H1 (cell line): ENCODE results near the gene CTU1. TPM values are rescaled to one million over a fixed set of nuclear protein-coding genes. Genes with fewer than 3 reads are reported as not detected.
A peak's percentile ranks its signal among the peaks of the same experiment; 100 is the strongest.

Source experiments
- CTCF ChIA-PET: fragments of 300-600 bp; sonication (Branson Sonifier 250); formaldehyde crosslinking; loops from one replicate; lab custom pipeline; 2021; ENCODE audit not compliant: partially characterized antibody; lab: Charles Lee
- POLR2A ChIA-PET: fragments of 300-600 bp; sonication (Branson Sonifier 250); formaldehyde crosslinking; loops from one replicate; lab custom pipeline; 2021; ENCODE audit warnings: inconsistent platforms; ENCODE audit not compliant: partially characterized antibody; lab: Charles Lee
- DNase-seq, 2 experiments: peaks; one replicate each; pipeline versions ENCODE4 v3.0.0 to v3.0.0-alpha.2; 2010 to 2022; ENCODE audit warnings: low spot score in 2 of 2, low read depth in 1 of 2, mixed read lengths in 1 of 2
- FAIRE-seq: peaks from 2 replicates; lab custom pipeline; 2011; peaks lifted over from hg19 to GRCh38; lab: Jason Lieb, UNC
- H2AFZ ChIP-seq: 2 replicates; pipeline ENCODE4 v1.8.1; 2012; ENCODE audit warnings: low read length, inconsistent platforms
- H2AK5ac ChIP-seq: 2 replicates; pipeline ENCODE4 v1.6.1; 2013; ENCODE audit warnings: low read depth, low read length
- H2BK120ac ChIP-seq: replicated peaks from 2 replicates; pipeline ENCODE3; 2013; ENCODE audit warnings: low read depth, low read length, inconsistent platforms
- H2BK12ac ChIP-seq: 2 replicates; pipeline ENCODE4 v1.6.1; 2013; ENCODE audit warnings: low read depth, low read length
- H2BK15ac ChIP-seq: 2 replicates; pipeline ENCODE4 v1.6.1; 2013; ENCODE audit warnings: low read length
- H2BK20ac ChIP-seq: 2 replicates; pipeline ENCODE4 v1.6.1; 2013; ENCODE audit warnings: low read length
- H2BK5ac ChIP-seq: 2 replicates; pipeline ENCODE4 v1.6.1; 2013; ENCODE audit warnings: low read depth, low read length
- H3K14ac ChIP-seq: 2 replicates; pipeline ENCODE4 v1.6.1; 2013; ENCODE audit warnings: inconsistent platforms; ENCODE audit not compliant: insufficient read length
- H3K18ac ChIP-seq: 2 replicates; pipeline ENCODE4 v1.6.1; 2013; ENCODE audit warnings: low read length; ENCODE audit errors: extremely low read depth
- H3K23ac ChIP-seq: 2 replicates; pipeline ENCODE4 v1.6.1; 2013; ENCODE audit warnings: inconsistent platforms; ENCODE audit not compliant: insufficient read length
- H3K23me2 ChIP-seq: 2 replicates; pipeline ENCODE4 v1.6.1; 2013; ENCODE audit warnings: low read depth, low read length
- H3K27ac ChIP-seq: 2 replicates; pipeline ENCODE4 v1.6.1; 2011; ENCODE audit warnings: low read depth, low read length, inconsistent platforms
- H3K27me3 ChIP-seq, 4 experiments: replicated peaks in 1 of 4; 1 replicate in 1 of 4; 2 replicates in 3 of 4; pipeline versions ENCODE4 v1.6.1 to v1.8.1; 2011 to 2013; ENCODE audit warnings: low read length in 3 of 4, mild to moderate bottlenecking in 3 of 4, inconsistent platforms in 2 of 4, mixed read lengths in 2 of 4, moderate library complexity in 1 of 4; ENCODE audit not compliant: control insufficient read depth in 3 of 4, insufficient read depth in 3 of 4; ENCODE audit errors: extremely low read depth in 1 of 4
- H3K36me3 ChIP-seq, 4 experiments: 2 replicates each; pipeline versions ENCODE4 v1.6.1 to v1.8.1; 2011 to 2013; ENCODE audit warnings: mild to moderate bottlenecking in 4 of 4, low read length in 3 of 4, moderate library complexity in 2 of 4, control low read depth in 1 of 4, inconsistent platforms in 1 of 4; ENCODE audit not compliant: insufficient read depth in 4 of 4, control insufficient read depth in 2 of 4
- H3K4ac ChIP-seq: replicated peaks from 2 replicates; pipeline ENCODE3; 2013; ENCODE audit warnings: low read length, low read depth, mixed read lengths, inconsistent platforms; ENCODE audit not compliant: insufficient read length
- H3K4me1 ChIP-seq, 4 experiments: replicated peaks in 1 of 4; 1 replicate in 1 of 4; 2 replicates in 3 of 4; pipeline versions ENCODE4 v1.6.1 to v1.8.1; 2011 to 2013; ENCODE audit warnings: low read length in 3 of 4, inconsistent platforms in 2 of 4, mixed read lengths in 1 of 4; ENCODE audit not compliant: insufficient read depth in 4 of 4, control insufficient read depth in 3 of 4
- H3K4me2 ChIP-seq, 2 experiments: 2 replicates each; pipeline versions ENCODE4 v1.6.1 to v1.8.1; 2011 to 2013; ENCODE audit warnings: low read depth in 2 of 2, low read length in 2 of 2, control low read depth in 1 of 2, inconsistent platforms in 1 of 2, mild to moderate bottlenecking in 1 of 2; ENCODE audit not compliant: insufficient read depth in 1 of 2
- H3K4me3 ChIP-seq, 4 experiments: fragments of 200-600, 300-600 bp in 1 of 4; sonication (generic), shearing (Covaris generic), sonication (Bioruptor Twin) in 1 of 4; 2 replicates each; pipeline versions ENCODE4 v1.5.1 to v1.8.1; 2011 to 2016; ENCODE audit warnings: low read length in 4 of 4, low read depth in 3 of 4, control low read depth in 2 of 4, inconsistent platforms in 2 of 4, mild to moderate bottlenecking in 2 of 4, mixed read lengths in 1 of 4, moderate library complexity in 1 of 4; ENCODE audit not compliant: insufficient read depth in 2 of 4; ENCODE audit errors: extremely low read depth in 1 of 4
- H3K56ac ChIP-seq: replicated peaks from 2 replicates; pipeline ENCODE3; 2013; ENCODE audit warnings: low read depth, mild to moderate bottlenecking, mixed read lengths, low read length, inconsistent platforms; ENCODE audit not compliant: insufficient read length
- H3K79me1 ChIP-seq: 2 replicates; pipeline ENCODE4 v1.6.1; 2013; ENCODE audit warnings: low read depth, low read length, control low read depth
- H3K79me2 ChIP-seq, 2 experiments: 2 replicates each; pipeline versions ENCODE4 v1.6.1 to v1.8.1; 2012 to 2013; ENCODE audit warnings: low read length in 2 of 2, mild to moderate bottlenecking in 2 of 2, inconsistent platforms in 1 of 2; ENCODE audit not compliant: insufficient read depth in 2 of 2, control insufficient read depth in 1 of 2
- H3K9ac ChIP-seq, 4 experiments: replicated peaks in 1 of 4; 1 replicate in 1 of 4; 2 replicates in 3 of 4; pipeline versions ENCODE4 v1.6.1 to v1.8.1; 2011 to 2013; ENCODE audit warnings: low read depth in 3 of 4, low read length in 3 of 4, control low read depth in 2 of 4, mild to moderate bottlenecking in 2 of 4, moderate library complexity in 2 of 4, inconsistent platforms in 1 of 4; ENCODE audit errors: extremely low read depth in 1 of 4
- H3K9me3 ChIP-seq, 2 experiments: 2 replicates each; pipeline versions ENCODE4 v1.6.1 to v1.8.1; 2012 to 2013; ENCODE audit warnings: mild to moderate bottlenecking in 2 of 2, moderate library complexity in 2 of 2, control low read depth in 1 of 2, inconsistent platforms in 1 of 2, low read depth in 1 of 2, low read length in 1 of 2, mixed read lengths in 1 of 2; ENCODE audit not compliant: insufficient read depth in 2 of 2
- H4K20me1 ChIP-seq, 2 experiments: replicated peaks in 1 of 2; 2 replicates each; pipeline versions ENCODE3 to v1.8.1; 2011 to 2013; ENCODE audit warnings: inconsistent platforms in 2 of 2, low read length in 2 of 2, mild to moderate bottlenecking in 1 of 2; ENCODE audit not compliant: insufficient read depth in 2 of 2, control insufficient read depth in 1 of 2
- H4K5ac ChIP-seq: 2 replicates; pipeline ENCODE4 v1.6.1; 2013; ENCODE audit warnings: low read length, low read depth, mixed read lengths, inconsistent platforms; ENCODE audit not compliant: insufficient read length
- H4K8ac ChIP-seq: 2 replicates; pipeline ENCODE4 v1.8.0; 2013; ENCODE audit warnings: mild to moderate bottlenecking, moderate library complexity, low read length, inconsistent platforms; ENCODE audit not compliant: insufficient read depth; ENCODE audit errors: extremely low read depth
- H4K91ac ChIP-seq: replicated peaks from 2 replicates; pipeline ENCODE3; 2013; ENCODE audit warnings: low read length, mixed read lengths, inconsistent platforms; ENCODE audit not compliant: insufficient read length
- CBX8 ChIP-seq: fragments of 300-800, 300-1000 bp; sonication (generic); IDR thresholded peaks from 2 replicates; pipeline ENCODE4 v1.7.1; 2016; ENCODE audit warnings: low read depth, low read length, borderline replicate concordance
- CEBPB ChIP-seq: IDR thresholded peaks from 2 replicates; pipeline ENCODE4 v1.6.1; 2012; ENCODE audit warnings: low read depth, low read length
- CHD2 ChIP-seq: IDR thresholded peaks from 2 replicates; pipeline ENCODE4 v1.6.1; 2012; ENCODE audit warnings: low read length, improper control_type of control experiment
- CTBP2 ChIP-seq: IDR thresholded peaks from 2 replicates; pipeline ENCODE4 v1.7.0; 2011; ENCODE audit warnings: borderline replicate concordance, mild to moderate bottlenecking, moderate library complexity, mixed read lengths, low read length; ENCODE audit not compliant: insufficient read depth, insufficient read length
- HDAC2 ChIP-seq, 2 experiments: fragments of 300-600 bp in 1 of 2; sonication (generic) in 1 of 2; IDR thresholded peaks; 2 replicates each; pipeline ENCODE4 v1.6.1; 2011 to 2012; ENCODE audit warnings: low read depth in 2 of 2, low read length in 2 of 2, mild to moderate bottlenecking in 2 of 2, moderate library complexity in 2 of 2, borderline replicate concordance in 1 of 2, inconsistent platforms in 1 of 2
- KDM5A ChIP-seq: fragments of 200-600 bp; IDR thresholded peaks from 2 replicates; pipeline ENCODE4 v1.7.1; 2012; ENCODE audit warnings: mild to moderate bottlenecking, low read length, inconsistent platforms, mixed read lengths
- MAFK ChIP-seq: IDR thresholded peaks from 2 replicates; pipeline ENCODE4 v1.6.1; 2012; ENCODE audit warnings: low read depth, mild to moderate bottlenecking, improper control_type of control experiment, low read length
- NRF1 ChIP-seq: IDR thresholded peaks from 2 replicates; pipeline ENCODE4 v1.6.1; 2011; ENCODE audit warnings: mild to moderate bottlenecking, low read depth, low read length, improper control_type of control experiment
- POU5F1 ChIP-seq: IDR thresholded peaks from 2 replicates; pipeline ENCODE4 v1.6.1; 2011; ENCODE audit warnings: low read depth, mild to moderate bottlenecking, low read length, moderate library complexity
- SAP30 ChIP-seq: fragments of 300-600 bp; sonication (generic); IDR thresholded peaks from 2 replicates; pipeline ENCODE4 v1.7.1; 2012; ENCODE audit warnings: low read length, moderate library complexity, mild to moderate bottlenecking, inconsistent platforms; ENCODE audit not compliant: insufficient read depth, insufficient replicate concordance
- SIN3A ChIP-seq, 2 experiments: IDR thresholded peaks in 1 of 2; conservative IDR thresholded peaks in 1 of 2; 2 replicates each; pipeline ENCODE4 v1.6.1; 2011 to 2012; ENCODE audit warnings: low read length in 2 of 2, improper control_type of control experiment in 1 of 2, low read depth in 1 of 2, mild to moderate bottlenecking in 1 of 2
- TEAD4 ChIP-seq: IDR thresholded peaks from 2 replicates; pipeline ENCODE4 v1.6.1; 2012; ENCODE audit warnings: low read depth, low read length, inconsistent platforms, mixed read lengths
- WGBS, 2 experiments: shearing (Covaris generic) in 1 of 2; methylation state at CpG; one replicate each; pipeline versions ENCODE4 v1.1.6 to v1.1.7; 2013 to 2015; ENCODE audit warnings: low lambda C conversion rate in 2 of 2, mixed read lengths in 2 of 2, inconsistent platforms in 1 of 2, low coverage in 1 of 2, missing lambda C conversion rate in 1 of 2; ENCODE audit not compliant: insufficient replicate concordance in 2 of 2, insufficient coverage in 1 of 2, insufficient read length in 1 of 2; ENCODE audit errors: extremely low coverage in 1 of 2, missing lambda C conversion rate in 1 of 2; 5-methylcytosine and 5-hydroxymethylcytosine counted together
- polyA plus RNA-seq, 7 experiments: library from polyadenylated mRNA; depleted of rRNA in 3 of 7; stranded (reverse) in 5 of 7; unstranded in 2 of 7; fragments of >200 nt in 5 of 7; fragments of 200-250 nt in 2 of 7; gene quantifications; 1 replicate in 5 of 7; 2 replicates in 1 of 7; 4 replicates in 1 of 7; pipeline versions ENCODE4 v1.2.1 to v1.2.3, GENCODE V29; 2011 to 2013; ENCODE audit warnings: missing spikeins in 2 of 7, mixed read lengths in 2 of 7
- total RNA-seq: library from RNA; stranded (reverse); fragmentation: NEBNext Ultra II Directional; extraction: Animal tissue kit (Norgen Biotek cat#: 25700); gene quantifications from 2 replicates; pipeline ENCODE4 v1.2.1, GENCODE V29; 2021
- TF ChIP-seq, protein P1 (sequence below): IDR thresholded peaks from 2 replicates; pipeline ENCODE4 v1.6.1; 2011; ENCODE audit warnings: low read depth, mild to moderate bottlenecking, low read length; ENCODE audit not compliant: insufficient read depth

Gene CTU1
- total and polyA plus RNA-seq, 2 of the 8 experiments (the other 6 are each of a cell fraction or from before 2014, with no cell fraction given): 4.6 to 7.2 TPM

DNA sequence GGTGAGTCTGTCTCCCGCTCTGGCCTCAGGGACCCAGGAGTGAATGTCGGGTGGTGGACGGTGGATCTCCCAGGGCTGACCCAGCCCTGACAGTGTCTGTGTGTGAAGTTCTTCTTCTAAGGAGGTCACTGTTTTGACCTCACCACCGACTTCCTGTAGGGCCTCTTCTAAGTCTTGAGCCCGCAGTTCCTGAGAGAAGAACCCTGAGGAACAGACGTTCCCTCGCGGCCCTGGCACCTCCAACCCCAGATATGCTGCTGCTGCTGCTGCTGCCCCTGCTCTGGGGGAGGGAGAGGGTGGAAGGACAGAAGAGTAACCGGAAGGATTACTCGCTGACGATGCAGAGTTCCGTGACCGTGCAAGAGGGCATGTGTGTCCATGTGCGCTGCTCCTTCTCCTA is 33.9 kb upstream of the CTU1 start, which contains the start of gene SIGLEC7:
TSS of gene SIGLEC7 (plus strand) at position 183 of the 400 bp plus-strand sequence. CDS start at position 252, 69 bp downstream.
- ChIA-PET CTCF (interaction anchor here (4.0 kb wide), 1 partner anchor 15 kb away, joined by 21 read pairs; no protein-coding TSS in a partner anchor), POLR2A (no interaction called here)
- H3K9me3 ChIP-seq: no peaks in the 10 kb centered on the region
- DNase-seq (no peak), FAIRE-seq (no peak)
- no peak for TF ChIP-seq NRF1
- TF ChIP-seq TEAD4: no peak
- TF ChIP-seq POU5F1: no peak
- no peak for TF ChIP-seq CTBP2
- no peak for TF ChIP-seq CBX8
- no peak for TF ChIP-seq HDAC2 (IDR thresholded peaks at IDR 0.05; ENCODE audit: borderline replicate concordance in 1 of 2, low read depth in 2 of 2, low read length in 2 of 2)
- no peak for TF ChIP-seq MAFK
- no peak for TF ChIP-seq CHD2
- TF ChIP-seq KDM5A: no peak
- no peak for TF ChIP-seq CEBPB
- TF ChIP-seq, protein P1, sequence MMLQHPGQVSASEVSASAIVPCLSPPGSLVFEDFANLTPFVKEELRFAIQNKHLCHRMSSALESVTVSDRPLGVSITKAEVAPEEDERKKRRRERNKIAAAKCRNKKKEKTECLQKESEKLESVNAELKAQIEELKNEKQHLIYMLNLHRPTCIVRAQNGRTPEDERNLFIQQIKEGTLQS: no peak
- no peak for TF ChIP-seq SAP30
- TF ChIP-seq SIN3A (conservative IDR thresholded peaks at IDR 0.05 in 1 of 2, IDR thresholded peaks at IDR 0.05 in 1 of 2; ENCODE audit: low read depth in 1 of 2, low read length in 2 of 2): no peak
- no peak within 1 kb of the TSS for H4K5ac ChIP-seq
- H3K4me1 ChIP-seq: peaks cover 6 to 14% (median 8%) of the 10 kb centered on the region in 4 experiments; a peak in 5 of 7 replicates
- no peak within 1 kb of the TSS for H2BK12ac ChIP-seq
- no peak within 1 kb of the TSS for H2BK20ac ChIP-seq
- no peak within 1 kb of the TSS for H2BK120ac ChIP-seq
- no peak within 1 kb of the TSS for H3K9ac ChIP-seq
- no peak within 1 kb of the TSS for H2AK5ac ChIP-seq
- no peak within 1 kb of the TSS for H3K56ac ChIP-seq
- H3K18ac ChIP-seq: no peak within 1 kb of the TSS
- H3K4ac ChIP-seq: no peak within 1 kb of the TSS
- no peaks in the 10 kb centered on the region for H3K23me2 ChIP-seq
- H3K4me3 ChIP-seq: no peak within 1 kb of the TSS
- H3K36me3 ChIP-seq: no peaks in the 10 kb centered on the region
- WGBS, 2 experiments: 90% methylated on average over 11 of the region's 14 CpGs; no CpG with 5 or more reads in 1 of the 2 experiments
- no peaks in the 10 kb centered on the region for H3K79me2 ChIP-seq
- H4K8ac ChIP-seq: no peak within 1 kb of the TSS
- H3K79me1 ChIP-seq: no peaks in the 10 kb centered on the region
- H2AFZ ChIP-seq: 0 out of 2 replicates have a peak within 1 kb of the TSS, but pooled peaks have one; percentile 46
- 0 out of 2 replicates have a peak within 1 kb of the TSS, but pooled peaks have one; percentile 61 for H2BK15ac ChIP-seq
- H3K27ac ChIP-seq: no peak within 1 kb of the TSS; the same call in 1 of the 2 replicates
- H3K4me2 ChIP-seq: peak within 1 kb of the TSS in 1 of 2 experiments; percentile 52; a peak in 2 of 4 replicates
- no peaks in the 10 kb centered on the region for H4K20me1 ChIP-seq
- no peak within 1 kb of the TSS for H2BK5ac ChIP-seq
- H3K14ac ChIP-seq: no peak within 1 kb of the TSS
- no peak within 1 kb of the TSS for H4K91ac ChIP-seq
- H3K27me3 ChIP-seq: no peaks in the 10 kb centered on the region
- no peak within 1 kb of the TSS for H3K23ac ChIP-seq
